Testis (tissue), 2 donors: ENCODE data around the gene CMTM4.

ENCODE experiments used
- POLR2A ChIP-seq: fragments of 450-650 bp; IDR thresholded peaks from one replicate; pipeline ENCODE4 v1.6.1; 2017; ENCODE audit warnings: antibody characterized with exemption, mild to moderate bottlenecking, moderate library complexity
- TF ChIP-seq, protein P1 (sequence below), 3 experiments: fragments of 450-650 bp in 2 of 3; fragments of 200-600 bp in 1 of 3; sonication (generic) in 1 of 3; IDR thresholded peaks; one replicate each; pipeline ENCODE4 v1.5.1; 2016 to 2019; ENCODE audit warnings: antibody characterized with exemption in 3 of 3, mild to moderate bottlenecking in 2 of 3, moderate library complexity in 1 of 3

DNA sequence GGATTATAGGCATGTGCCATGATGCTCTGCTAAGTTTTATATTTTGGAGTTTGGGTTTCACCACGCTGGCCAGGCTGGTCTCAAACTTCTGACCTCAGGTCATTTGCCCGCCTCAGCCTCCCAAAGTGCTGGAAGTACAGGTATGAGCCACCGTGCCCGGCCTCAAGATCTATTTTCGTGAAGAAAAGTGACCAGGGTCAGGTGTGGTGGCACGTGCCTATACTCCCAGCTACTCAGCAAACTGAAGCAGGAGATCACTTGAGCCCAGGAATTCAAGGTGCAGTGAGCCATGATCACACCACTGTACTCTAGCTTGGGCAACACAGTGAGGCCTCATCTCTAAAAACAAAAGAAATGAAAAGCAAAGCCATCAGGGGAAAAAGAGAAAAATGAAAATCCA is 18.7 kb downstream of the CMTM4 start:
- TF ChIP-seq POLR2A: no peak
- TF ChIP-seq, protein P1, sequence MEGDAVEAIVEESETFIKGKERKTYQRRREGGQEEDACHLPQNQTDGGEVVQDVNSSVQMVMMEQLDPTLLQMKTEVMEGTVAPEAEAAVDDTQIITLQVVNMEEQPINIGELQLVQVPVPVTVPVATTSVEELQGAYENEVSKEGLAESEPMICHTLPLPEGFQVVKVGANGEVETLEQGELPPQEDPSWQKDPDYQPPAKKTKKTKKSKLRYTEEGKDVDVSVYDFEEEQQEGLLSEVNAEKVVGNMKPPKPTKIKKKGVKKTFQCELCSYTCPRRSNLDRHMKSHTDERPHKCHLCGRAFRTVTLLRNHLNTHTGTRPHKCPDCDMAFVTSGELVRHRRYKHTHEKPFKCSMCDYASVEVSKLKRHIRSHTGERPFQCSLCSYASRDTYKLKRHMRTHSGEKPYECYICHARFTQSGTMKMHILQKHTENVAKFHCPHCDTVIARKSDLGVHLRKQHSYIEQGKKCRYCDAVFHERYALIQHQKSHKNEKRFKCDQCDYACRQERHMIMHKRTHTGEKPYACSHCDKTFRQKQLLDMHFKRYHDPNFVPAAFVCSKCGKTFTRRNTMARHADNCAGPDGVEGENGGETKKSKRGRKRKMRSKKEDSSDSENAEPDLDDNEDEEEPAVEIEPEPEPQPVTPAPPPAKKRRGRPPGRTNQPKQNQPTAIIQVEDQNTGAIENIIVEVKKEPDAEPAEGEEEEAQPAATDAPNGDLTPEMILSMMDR (IDR thresholded peaks at IDR 0.05): no peak
